ENCODE results near the gene APAF1. TPM values are rescaled to one million over a fixed set of nuclear protein-coding genes. Genes with fewer than 3 reads are reported as not detected.

The APAF1 gene
- total RNA-seq, 1 donor from 2014 or later, result 19.8 TPM

DNA sequence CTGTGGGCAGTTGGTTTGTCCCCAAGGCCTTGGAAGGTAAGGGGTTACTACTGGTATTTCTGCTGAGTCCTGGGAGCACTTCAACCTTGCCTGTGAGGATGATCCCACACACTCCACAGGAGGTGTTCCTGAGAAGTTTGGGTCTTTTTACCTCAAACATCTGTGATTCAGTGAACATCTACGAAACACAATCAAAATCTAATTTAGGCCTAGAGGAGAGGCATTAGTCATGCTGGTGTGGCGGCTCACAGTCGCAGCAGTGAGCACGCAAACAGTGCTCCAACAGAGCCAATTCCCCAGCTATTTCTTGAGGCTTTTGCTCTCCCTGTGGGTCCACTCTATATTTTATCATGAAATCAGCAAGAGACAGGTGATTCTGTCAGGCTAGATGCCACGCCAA, 107.6 kb downstream of the APAF1 start:
- DNase-seq (ENCODE audit: low read depth in 2 of 2), result peak in 1 of 2 donors; percentile 19

DNA sequence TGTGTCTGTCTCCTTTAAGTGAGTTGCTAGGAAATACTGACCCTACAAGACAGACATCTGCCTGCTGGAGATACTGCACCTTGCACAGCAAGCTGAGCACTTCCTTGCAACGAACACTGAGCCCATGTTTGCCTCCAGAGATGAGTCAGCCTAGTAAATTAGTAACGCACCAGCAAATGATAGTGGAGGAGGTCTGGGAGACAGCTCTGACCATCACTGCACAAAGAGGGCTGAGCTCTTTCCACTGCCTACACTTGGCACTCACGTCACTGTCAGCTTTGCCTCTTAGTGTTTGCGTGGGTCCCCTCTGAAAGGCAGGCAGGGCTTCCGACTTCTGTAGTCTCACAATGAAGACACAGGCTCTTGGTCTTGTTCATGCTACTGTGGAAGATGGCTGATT, 109.0 kb downstream of the APAF1 start:
- peak in 1 of 2 donors; percentile 43 for DNase-seq (ENCODE audit: low read depth in 2 of 2)

DNA sequence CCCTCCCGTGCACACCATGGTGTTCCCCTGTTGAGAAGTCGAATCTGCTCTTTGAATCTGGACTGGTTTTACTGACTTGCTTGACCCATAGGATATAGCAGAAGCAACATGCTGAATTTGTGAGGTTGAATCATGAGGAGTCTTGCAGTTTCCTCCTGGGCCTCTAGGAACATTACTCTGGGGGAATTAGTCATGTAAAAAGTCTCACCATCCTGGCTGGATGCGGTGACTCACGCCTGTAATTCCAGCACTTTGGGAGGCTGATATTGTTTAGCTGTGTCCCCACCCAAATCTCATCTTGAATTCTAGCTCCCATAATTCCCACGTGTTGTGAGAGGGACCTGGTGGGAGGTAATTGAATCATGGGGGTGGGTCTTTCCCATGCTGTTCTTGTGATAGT, 110.8 kb downstream of the APAF1 start:
- peak in 1 of 2 donors; percentile 60 for DNase-seq (ENCODE audit: low read depth in 2 of 2)

DNA sequence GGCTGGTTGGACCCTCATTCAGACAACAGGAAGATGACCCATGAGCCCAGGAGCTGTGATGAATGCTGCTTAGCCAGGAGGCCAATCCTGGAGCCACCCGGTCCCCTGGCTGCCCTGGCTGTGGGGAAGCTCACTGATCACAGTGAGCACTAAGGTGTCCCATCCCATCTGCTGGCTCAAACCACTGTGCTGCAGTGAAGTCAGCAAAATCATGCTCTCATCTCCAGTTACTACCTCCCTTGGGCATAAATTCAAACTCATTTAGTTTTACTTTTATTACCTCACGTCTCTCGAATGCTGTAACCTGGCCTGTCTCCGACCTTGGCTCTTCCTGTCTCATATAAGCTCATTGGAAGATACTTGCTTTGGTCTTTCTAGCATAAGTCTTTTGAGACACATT, 112.4 kb downstream of the APAF1 start:
- no peak for DNase-seq (ENCODE audit: low read depth in 2 of 2)

DNA sequence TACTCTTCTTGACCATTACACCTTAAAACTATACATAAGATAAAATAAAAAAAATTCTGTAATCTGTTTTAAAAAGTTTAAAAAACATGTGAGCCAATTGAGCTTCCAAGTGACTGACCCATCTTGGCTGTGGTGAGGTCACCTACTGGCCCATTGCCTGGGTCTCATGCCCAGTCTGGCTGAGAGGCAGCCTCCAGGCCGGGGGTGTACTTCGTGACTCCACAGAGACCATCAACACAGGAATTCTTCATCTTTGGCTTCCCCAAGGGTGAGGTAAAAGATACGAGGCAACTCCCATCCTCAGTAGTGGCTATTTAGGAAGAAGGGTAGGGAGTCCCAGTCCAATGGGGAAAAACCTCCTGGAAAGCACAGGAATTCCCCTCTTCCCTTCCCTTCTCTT, 113.2 kb downstream of the APAF1 start:
- DNase-seq (ENCODE audit: low read depth in 2 of 2), result no peak

DNA sequence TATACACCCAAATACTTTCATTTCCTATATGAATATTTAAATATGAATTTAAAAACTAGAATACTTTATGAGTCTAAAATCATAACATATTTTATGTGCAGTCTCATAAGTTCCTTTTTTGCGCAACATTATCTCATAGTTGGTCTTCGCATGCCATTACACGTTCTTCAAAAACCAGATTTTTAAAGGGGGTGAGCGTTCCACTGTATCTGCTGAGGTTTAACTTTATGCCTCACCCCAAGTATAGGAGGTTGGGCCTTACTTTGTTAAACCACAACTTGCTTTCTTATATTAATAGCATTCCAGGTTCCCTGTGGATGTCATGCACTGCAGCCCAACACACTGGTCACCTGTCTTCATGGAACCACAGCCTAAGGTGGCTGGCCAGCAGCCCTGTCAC, 118.6 kb downstream of the APAF1 start:
- no peak for DNase-seq (ENCODE audit: low read depth in 2 of 2)

DNA sequence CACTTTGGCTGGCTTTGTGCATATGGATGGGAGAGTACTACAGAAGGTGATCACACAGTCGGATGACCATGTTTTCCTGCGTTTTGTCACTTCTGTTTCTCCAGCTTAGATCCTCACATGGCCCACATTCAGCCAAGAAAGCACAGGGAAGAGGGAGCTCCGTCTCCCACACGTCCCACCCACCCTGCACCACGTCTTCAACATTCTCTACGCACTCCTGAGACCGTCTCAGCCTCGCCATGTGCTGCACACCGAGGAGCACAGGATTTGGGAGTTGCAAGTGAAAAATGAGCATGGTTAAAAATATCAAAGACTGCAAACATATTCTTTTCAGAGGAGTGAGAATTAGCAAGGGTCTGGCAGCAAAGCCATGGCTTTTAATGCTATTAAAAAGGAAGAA, 122.2 kb downstream of the APAF1 start:
- no peak for DNase-seq (ENCODE audit: low read depth in 2 of 2)

DNA sequence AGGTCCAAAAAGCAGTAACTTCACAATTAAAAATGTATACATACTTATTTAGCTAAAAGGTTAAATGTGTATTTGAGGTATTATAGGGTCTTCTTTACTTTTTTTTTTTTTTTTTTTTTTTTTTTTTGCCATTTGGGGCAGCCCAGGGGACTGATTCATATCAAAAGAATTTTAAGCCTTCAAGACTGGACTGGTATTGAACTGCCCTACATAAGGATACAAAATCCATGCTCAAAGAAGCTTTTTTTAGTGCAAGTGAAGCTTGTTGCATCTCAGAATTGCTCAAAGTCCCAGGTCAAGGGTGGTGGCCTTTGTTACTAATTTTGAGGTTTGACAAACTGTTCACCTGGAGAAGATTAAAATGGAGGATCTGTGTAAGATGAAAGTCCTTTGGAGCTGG, 124.0 kb downstream of the APAF1 start:
- DNase-seq (ENCODE audit: low read depth in 2 of 2), result no peak

DNA sequence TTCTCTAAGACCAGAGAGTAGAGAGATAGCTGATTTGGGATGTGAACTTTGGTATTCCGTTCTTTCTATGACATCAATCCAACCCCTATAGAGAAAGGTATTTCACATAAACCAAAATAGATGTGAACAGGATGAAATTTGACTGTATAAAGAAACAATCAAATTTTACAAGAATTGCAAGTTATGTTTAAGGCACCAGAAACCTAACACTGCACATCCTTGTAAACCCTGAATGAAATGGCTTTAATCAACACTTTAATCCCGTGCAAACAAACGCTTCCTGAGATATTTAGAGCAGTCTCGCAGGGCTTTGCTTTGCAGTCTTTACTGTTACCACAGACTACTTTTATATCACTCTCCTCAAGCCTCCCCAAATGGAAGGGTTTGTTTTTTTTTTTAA, 125.1 kb downstream of the APAF1 start:
- no peak for DNase-seq (ENCODE audit: low read depth in 2 of 2)

DNA sequence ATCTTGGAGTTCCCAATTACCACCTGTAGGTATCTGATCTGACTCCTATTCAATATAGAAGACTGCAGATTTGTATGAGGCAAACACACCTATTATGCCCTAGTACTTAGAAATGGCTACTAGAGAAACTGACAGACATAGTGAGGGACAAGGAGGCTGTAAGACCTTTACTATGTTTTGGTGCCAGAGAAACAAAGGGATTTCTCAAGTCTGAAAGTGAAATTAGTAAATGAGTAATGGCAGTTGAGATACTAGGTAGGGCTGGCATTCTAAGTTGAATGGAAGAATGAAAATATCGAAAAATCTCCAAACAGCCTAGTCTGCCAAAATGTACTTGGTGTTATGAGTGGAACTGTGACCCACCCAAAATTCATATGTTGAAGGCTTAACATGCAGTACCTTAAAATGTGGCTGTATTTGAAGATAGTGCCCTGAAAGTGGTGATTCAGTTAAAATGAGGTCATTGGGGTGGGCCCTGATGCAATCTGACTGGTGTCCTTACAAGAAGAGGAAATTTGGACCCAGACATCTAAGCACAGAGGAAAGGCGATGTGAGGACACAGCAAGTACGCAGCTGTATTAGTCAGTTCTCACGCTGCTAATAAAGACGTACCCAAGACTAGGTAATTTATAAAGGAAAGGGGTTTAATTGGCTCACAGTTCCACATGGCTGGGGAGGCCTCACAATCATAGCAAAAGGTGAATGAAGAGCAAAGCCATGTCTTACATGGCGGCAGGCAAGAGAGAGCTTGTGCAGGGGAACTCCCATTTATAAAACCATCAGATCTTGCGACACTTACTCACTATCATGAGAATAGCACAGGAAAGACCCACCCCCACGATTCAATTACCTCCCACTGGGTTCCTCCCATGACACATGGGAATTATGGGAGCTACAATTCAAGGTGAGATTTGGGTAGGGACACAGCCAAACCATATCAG, 127.0 kb downstream of the APAF1 start:
- no peak for DNase-seq (ENCODE audit: low read depth in 2 of 2)

DNA sequence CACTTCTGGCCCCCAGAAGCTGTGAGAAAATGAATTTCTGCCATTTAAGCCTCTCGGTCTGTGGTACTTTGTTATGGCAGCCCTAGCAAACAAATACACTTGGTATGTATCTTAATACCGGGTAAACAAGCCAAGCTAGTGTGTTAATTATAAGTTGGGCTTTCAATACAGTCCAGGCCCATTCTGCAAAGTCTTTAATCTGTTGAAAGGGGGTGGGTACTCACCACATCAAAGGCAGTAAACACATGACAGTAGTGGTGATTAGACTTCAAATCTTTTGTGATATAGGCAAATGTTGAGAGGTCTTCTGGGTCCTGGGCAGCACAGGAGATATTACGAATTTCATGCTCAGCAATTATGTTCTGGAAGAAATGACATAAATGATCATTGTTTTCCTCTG, 127.7 kb downstream of the APAF1 start:
- DNase-seq (ENCODE audit: low read depth in 2 of 2), result no peak

DNA sequence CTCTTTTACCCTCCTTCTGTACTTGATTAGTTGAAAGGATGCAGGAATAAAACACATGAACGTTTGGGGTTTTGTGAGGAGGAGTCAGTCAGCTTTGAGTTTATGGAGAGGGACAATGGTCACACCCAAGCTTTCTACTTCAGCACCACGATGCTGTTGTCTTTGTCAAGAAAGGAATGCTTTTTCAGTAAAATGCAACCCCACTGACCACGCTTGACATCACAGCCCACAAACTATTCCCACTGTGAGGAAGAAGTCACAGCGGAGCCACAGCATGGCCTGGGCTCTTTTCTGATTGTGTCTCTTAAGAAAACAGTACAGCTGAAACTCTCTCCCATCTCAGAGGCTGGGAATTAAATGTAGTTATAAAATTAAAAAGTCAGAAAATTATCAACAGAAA, 135.2 kb downstream of the APAF1 start:
- DNase-seq (ENCODE audit: low read depth in 2 of 2), result no peak

DNA sequence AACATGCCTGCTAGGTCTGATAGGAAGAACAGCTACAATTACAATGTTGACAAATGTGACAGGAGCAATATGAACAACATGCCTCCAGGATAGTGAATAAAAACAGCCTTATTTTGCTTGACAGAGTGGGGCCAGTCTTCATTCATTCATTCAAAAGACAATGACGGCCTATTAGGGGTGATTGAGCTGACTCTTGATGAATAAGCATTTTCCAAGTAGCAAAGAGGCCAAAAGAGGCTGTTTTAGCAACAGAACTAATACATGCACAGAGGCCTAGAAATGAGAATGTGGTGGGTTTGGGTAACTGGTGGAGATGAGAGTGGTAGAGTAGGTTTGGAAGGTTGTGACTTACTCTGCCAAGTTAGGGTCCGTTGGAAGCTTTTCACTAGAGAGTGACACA, 138.3 kb downstream of the APAF1 start:
- DNase-seq (ENCODE audit: low read depth in 2 of 2), result no peak

Other genes starting within 250 kb of the APAF1 start
- gene TMPO, start 129.7 kb upstream of the APAF1 start, total RNA-seq, result 36.1 and 55.1 TPM in 2 replicates
- 339 and 462 TPM in 2 replicates for gene SLC25A3, start 51.6 kb upstream of the APAF1 start, total RNA-seq
- 19.6 and 26.6 TPM in 2 replicates for gene IKBIP, start 502 bp upstream of the APAF1 start, total RNA-seq